Measurements from ENCODE around the gene KLHL26. TPM values are rescaled to one million over a fixed set of nuclear protein-coding genes. Genes with fewer than 3 reads are reported as not detected.

The KLHL26 gene
- total RNA-seq, 1 donor from 2014 or later, result 6.1 TPM

DNA sequence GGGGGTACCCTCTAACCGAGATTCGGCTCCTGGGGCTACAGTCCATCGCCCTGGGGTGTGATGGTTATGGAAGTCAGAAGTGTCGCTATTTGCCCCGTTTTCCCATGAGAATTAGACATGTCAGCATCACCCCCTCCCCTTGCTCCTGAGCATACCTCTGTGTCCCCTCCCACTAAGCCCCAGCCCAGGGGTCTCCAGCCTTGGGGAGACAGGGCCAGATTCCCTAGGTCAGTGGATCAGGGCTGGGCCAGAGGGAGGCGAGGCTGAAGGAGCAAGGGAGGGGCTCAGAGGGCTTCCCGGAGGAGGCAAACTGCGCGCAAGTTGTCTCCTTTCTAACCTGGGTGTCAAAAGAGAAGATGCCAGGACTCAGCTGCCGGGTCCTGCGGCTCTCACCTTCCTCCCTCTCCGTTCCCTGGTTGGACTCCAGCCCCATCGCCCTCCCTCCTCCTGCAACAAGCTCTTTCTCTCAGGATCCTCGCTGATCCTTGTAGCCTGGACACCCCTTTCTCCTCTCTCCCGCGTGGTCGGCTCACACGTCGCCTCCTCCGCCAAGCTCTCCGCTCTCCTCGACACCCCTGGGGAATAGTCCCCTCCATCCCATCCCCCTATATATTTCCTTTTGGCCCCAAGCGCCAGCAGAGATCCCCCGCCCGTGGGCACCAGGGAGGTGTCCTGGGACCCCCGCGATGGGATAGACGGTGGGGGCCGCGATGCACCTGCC, 24.6 kb upstream of the KLHL26 start:
- no peak for ATAC-seq
- no peak for DNase-seq (ENCODE audit: low spot score)

- no peak for DNase-seq (ENCODE audit: low spot score)
- ATAC-seq, result no peak
Measured at GRCh38 chr19:18612772-18613588, 23.8 kb upstream of the KLHL26 start, which contains the start of gene TMEM59L. TSS of gene TMEM59L (plus strand) at chr19:18612870. CDS start at chr19:18612959, 89 bp downstream.

GRCh38 chr19:18613589-18614234, 23.1 kb upstream of the KLHL26 start:
- ATAC-seq, result no peak
- no peak for DNase-seq (ENCODE audit: low spot score)

- ATAC-seq, result no peak
- no peak for DNase-seq (ENCODE audit: low spot score)
Measured at GRCh38 chr19:18616023-18616422, 20.8 kb upstream of the KLHL26 start.

DNA sequence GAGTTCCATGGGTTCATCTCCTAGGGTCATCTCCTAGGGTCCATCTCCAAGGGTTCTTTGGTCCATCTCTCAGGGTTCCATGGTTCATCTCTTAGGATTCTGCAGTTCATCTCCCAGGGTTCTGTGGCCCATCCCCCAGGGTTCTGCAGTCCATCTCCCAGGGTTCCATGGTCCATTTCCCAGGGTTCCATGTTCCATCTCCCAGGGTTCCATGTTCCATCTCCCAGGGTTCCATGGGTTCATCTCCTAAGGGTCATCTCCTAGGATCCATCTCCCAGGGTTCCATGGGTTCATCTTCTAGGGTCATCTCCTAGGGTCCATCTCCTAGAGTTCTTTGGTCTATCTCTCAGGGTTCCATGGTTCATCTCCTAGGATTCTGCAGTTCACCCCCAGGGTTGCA, 19.3 kb upstream of the KLHL26 start:
- DNase-seq (ENCODE audit: low spot score) (no peak), ATAC-seq (no peak)

GRCh38 chr19:18618236-18618635, 18.6 kb upstream of the KLHL26 start:
- no peak for DNase-seq (ENCODE audit: low spot score)

GRCh38 chr19:18620311-18620710, 16.5 kb upstream of the KLHL26 start:
- DNase-seq (ENCODE audit: low spot score), result no peak
- no peak for ATAC-seq

More at GRCh38 chr19:18618236-18618635, 18.6 kb upstream of the KLHL26 start:
- no peak for ATAC-seq

- DNase-seq (ENCODE audit: low spot score) (no peak), ATAC-seq (no peak)
Measured at GRCh38 chr19:18620902-18621301, 15.9 kb upstream of the KLHL26 start.

GRCh38 chr19:18626906-18627305, 9.9 kb upstream of the KLHL26 start:
- DNase-seq (ENCODE audit: low spot score), result no peak
- ATAC-seq, result no peak

DNA sequence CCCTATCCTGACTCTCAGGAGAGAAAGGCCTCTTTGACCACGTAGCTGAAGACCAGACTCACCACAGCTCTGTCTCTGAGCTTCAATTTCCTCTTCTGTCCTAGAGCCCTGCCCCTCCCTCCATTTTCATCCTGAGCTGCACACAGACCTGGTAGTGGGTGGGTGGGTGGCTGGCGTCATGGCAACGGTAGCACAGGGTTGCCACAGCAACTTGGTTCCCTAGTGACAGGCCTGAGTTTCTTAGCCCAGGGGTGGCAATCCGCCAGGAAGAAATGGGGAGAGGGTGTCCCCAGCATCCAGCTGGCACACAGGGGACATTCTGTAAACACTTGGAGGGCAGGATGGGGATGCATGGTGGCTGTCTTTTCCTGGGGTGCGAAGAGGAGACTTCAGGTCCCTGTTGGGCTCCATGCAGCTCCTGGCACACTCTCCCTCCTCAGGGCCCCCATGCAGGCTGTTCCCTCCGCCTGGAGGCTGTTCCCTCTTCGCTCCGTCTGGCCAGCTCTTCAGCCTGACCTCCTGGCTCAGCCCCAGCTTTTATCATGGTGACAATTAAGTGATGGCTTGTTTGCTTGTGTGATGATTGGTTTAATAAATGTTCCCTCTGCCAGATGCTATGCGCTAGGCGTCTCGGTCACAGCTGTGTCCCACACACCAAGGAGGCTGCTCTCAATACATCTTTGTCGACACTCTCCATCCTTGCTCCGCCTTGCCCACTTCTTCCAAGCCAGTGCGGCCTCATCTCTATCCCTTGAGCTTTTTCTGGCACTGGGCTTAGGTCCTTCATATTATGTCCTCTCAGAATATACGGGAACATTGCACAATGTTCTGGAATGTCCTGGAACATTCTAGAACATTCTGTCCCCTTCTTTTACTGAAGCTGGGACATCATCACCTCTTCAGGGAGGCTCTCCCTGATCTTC, 7.4 kb upstream of the KLHL26 start:
- DNase-seq (ENCODE audit: low spot score) (no peak), ATAC-seq (peak; percentile 34)

GRCh38 chr19:18633321-18633720, 3.5 kb upstream of the KLHL26 start:
- no peak for DNase-seq (ENCODE audit: low spot score)

DNA sequence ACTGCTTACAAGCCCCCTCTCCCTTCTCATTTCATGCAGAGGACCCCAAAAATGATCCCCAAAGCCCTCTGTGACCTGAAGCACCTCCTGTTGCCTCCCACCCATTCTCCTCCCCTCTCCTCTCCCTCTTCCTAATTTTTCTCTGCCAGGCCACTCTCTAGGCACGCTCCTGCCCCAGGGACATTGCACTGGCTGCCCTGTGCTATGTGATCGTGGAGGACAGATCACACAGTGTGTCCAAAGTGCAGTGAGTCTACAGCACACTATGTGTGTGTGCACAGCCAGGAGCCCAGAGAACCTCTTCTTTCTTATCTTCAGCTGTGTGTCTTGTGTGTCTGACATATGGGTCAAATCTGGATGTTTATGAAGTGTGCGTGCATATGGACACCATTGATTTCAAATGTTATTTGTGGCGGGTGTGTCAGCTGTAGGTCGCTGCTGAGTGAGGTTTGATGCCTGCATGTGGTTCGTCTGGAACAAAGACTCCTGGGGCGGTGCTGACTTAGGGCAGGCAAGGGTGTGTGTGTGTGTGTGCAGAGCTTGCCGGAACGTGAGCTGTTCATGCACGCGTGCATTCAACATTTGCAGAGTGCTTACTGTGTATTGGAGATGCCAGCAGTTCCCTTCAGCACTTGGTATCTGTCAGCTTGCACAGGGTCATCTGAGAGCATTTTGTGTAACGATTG, 2.1 kb upstream of the KLHL26 start:
- no peak for DNase-seq (ENCODE audit: low spot score)
- ATAC-seq, result no peak

More at GRCh38 chr19:18633321-18633720, 3.5 kb upstream of the KLHL26 start:
- no peak for ATAC-seq

DNA sequence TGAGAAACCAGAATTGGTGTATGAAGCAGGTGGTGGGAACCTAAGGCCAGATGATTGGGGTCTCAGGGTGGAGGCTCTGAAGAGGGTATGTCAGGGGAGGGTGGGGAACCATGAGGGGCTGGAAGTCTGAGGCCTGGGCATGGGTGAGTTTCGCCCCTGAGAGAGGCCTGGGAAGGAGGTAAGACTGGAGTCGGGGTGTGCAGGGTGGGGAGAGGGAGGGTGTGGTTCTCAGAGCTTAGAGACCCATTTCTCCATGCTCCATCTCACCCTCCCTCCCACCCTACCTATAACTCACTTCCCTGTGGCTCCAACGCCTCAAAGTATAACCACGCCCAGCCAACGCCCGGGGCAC, 1.0 kb upstream of the KLHL26 start:
- DNase-seq (ENCODE audit: low spot score) (no peak), ATAC-seq (no peak)

DNA sequence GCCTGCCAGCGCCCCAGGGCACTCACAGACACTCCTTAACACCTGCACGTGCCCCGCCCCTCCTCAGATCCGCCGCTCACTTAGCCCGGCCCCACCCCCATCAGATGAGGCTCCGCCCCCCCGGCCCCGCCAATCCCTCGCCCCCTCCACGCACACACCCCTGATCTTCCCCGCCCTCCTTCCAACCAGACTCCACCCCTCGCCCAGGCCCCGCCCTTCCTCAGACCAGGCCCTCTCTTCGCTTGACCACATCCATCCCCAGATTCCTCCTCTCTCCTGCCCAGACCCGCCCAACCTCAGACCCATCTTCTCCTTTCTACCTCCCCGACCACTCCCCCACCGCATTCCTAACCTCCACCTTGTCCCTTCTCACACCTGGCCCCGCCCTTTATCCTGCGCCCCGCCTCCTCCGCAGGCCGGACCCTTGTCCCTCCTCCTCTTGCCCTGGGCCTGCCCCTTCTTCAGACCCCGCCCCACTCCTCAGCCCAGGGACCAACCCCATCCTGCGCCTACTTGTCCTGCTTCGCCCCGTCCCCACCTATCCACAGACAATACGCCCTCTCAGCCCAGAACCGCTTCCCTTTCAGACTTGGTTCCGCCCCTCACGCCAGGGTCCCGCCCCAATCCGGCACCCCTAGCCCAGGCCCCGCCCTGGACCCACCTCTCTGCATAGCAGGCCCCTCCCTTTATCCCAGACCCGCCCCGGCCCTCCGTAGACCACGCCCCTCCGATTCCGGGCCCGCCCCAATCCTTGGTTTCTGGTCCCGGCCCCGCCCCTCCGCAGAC, 452 bp upstream of the KLHL26 start:
- ATAC-seq, result peak; percentile 96
- DNase-seq (ENCODE audit: low spot score), result peak; percentile 98

GRCh38 chr19:18637673-18638630, 1.1 kb downstream of the KLHL26 start:
- DNase-seq (ENCODE audit: low spot score), result no peak

DNA sequence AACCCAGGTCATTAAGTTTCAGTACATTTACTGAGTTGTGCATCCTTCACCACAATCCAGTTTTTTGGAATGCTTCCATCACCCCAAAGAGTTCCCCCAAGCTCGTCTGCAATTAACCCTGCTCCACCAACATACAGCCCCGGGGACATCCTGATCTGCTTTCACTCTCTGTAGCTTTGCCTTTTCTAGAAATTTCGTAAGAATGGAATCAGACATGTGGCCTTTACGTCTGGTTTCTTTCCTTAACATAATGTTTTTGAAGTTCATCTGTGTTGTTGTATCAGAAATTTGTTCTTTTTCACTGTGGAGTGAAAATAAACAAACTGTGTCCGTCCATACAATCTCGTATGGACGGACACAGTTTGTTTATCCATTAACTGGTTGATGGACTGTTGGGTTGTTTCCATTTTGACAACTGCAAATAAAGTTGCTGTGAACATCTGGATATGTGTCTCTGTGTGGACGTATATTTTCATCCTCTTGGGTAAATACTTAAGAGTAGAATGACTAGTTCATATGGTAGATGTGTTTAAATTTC, 2.9 kb downstream of the KLHL26 start:
- ATAC-seq (no peak), DNase-seq (ENCODE audit: low spot score) (no peak)

More at GRCh38 chr19:18637673-18638630, 1.1 kb downstream of the KLHL26 start:
- ATAC-seq, result peak; percentile 44

- ATAC-seq (peak; percentile 45), DNase-seq (ENCODE audit: low spot score) (no peak)
Measured at GRCh38 chr19:18644196-18645034, 7.6 kb downstream of the KLHL26 start.

All from left lobe of liver (tissue), 2 donors.